GM12801 (cell line): ENCODE measurements around the gene GNPTAB.

Experiments
- TF ChIP-seq, protein P1 (sequence below): IDR thresholded peaks from one replicate; pipeline ENCODE4 v1.5.1; 2011; ENCODE audit warnings: control low read depth; ENCODE audit not compliant: insufficient read length; ENCODE audit errors: extremely low read depth

GNPTAB gene

DNA sequence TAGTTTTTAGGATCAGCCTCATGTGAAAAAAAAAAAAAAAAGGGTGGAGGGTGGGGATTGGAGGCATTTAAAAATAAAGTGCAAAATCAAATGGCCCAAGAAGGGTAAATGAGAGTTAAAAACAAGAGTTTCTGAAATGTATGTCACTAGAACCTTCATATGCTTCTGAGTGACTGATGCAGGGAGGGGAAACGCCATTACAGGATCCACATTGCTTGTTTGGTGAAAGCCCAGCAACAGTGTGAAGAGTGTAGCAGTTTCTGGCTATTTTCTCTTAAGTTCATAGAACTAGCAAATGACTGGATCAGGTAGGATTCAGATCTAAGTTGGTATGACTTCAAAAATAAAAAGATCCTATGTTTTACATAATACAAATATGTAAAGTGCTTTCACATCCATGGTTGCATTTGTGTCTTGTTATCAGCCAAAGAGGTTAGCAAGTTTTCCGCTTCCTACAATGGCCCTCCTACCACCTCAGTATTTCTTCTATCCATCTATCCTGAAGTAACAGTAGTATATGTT, 130.4 kb downstream of the GNPTAB start:
- TF ChIP-seq, protein P1, sequence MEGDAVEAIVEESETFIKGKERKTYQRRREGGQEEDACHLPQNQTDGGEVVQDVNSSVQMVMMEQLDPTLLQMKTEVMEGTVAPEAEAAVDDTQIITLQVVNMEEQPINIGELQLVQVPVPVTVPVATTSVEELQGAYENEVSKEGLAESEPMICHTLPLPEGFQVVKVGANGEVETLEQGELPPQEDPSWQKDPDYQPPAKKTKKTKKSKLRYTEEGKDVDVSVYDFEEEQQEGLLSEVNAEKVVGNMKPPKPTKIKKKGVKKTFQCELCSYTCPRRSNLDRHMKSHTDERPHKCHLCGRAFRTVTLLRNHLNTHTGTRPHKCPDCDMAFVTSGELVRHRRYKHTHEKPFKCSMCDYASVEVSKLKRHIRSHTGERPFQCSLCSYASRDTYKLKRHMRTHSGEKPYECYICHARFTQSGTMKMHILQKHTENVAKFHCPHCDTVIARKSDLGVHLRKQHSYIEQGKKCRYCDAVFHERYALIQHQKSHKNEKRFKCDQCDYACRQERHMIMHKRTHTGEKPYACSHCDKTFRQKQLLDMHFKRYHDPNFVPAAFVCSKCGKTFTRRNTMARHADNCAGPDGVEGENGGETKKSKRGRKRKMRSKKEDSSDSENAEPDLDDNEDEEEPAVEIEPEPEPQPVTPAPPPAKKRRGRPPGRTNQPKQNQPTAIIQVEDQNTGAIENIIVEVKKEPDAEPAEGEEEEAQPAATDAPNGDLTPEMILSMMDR, result no peak

DNA sequence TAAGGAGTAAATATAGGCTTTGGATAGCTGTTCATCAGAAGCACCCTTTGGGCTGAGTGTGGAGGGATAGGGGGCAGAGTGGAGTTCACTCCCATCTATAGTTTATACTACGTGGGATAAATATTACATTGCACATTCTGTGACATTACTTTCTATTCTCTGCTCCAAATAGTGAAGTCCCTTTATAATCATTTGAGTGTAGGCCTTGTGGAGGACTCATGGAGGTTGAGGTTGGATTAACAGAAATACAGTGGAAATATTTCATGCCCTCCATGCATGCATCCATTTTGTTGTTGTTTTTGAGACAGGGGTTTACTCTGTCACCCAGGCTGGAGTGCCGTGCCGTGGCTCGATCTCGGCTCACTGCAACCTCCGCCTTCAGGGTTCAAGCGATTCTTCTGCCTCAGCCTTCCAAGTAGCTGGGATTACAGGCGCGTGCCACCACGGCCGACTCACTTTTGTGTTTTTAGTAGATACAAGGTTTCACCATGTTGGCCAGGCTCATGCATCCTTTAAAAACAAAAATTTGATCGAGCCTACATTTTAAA, 131.9 kb downstream of the GNPTAB start:
- TF ChIP-seq, protein P1, result no peak

DNA sequence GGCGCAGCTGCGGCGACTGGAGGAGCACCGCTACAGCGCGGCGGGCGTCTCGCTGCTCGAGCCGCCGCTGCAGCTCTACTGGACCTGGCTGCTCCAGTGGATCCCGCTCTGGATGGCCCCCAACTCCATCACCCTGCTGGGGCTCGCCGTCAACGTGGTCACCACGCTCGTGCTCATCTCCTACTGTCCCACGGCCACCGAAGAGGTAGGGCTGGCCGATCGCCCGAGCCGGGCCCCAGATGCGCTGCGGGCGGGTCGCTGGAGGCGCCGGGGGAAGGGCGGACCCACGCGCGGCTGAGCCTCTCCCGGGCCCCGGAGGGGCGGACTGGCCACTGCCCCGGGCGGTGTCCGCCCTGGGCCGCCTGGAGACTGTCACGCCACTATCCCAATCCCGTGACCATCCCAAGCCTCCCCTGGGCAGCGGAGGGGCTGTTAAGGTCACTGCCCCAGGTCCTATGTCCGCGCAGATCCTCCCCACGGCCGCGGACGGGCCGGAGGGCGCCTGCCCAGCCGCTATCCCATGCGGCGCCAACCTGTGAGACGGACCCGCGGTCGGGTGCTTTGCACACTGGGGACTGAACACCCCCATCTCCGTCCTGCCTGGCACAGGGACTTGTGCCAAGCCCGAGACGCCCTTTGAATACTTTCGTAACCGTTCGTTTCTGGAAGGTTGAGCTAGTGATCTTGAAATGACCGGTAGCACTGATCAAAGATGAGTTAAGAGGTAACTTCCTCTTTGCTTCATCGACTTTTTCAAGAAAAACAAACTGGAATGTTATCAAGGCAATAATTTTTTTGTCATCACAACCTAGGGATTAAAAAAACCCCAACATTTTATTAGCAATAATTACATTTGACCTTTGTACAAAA, 132.6 kb downstream of the GNPTAB start:
- TF ChIP-seq, protein P1, result no peak

DNA sequence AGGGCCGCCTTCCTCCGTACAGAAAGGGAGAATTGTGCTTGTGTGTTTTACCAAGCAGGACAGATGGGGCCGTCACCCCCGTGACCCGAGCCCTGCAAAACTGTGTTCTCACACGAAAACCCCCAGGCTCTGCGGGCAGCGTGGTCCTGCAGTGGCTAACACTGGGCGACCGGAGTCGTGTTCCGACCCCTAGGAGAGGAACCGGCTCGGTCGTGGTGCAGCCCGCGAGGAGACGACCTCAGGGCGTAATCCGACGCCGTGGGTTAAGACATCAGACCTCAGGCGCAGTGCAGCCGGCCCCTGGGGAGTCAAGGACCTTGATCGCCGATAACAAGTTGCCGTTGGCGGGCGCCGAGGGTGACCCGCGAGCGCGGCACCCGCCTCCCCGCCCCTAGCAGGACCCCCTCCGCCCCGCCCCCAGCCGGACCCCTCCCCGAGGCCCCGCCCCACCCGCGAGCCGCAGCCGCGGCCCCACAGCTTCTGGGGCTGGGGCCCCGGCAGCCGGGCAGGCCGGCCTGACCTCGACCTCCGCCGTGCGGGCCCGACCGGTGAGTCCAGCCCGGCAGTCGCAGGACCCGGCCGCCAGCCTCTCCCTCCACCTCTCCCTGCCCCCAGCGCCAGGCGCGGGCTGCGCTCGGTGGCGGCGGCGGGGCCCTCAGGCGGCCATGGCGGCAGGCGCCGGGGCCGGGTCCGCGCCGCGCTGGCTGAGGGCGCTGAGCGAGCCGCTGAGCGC, 133.4 kb downstream of the GNPTAB start, which contains the start of gene CHPT1:
TSS of gene CHPT1 (plus strand) at position 444 of the 733 bp plus-strand sequence. CDS start at position 666, 222 bp downstream.
- TF ChIP-seq, protein P1, result no peak

DNA sequence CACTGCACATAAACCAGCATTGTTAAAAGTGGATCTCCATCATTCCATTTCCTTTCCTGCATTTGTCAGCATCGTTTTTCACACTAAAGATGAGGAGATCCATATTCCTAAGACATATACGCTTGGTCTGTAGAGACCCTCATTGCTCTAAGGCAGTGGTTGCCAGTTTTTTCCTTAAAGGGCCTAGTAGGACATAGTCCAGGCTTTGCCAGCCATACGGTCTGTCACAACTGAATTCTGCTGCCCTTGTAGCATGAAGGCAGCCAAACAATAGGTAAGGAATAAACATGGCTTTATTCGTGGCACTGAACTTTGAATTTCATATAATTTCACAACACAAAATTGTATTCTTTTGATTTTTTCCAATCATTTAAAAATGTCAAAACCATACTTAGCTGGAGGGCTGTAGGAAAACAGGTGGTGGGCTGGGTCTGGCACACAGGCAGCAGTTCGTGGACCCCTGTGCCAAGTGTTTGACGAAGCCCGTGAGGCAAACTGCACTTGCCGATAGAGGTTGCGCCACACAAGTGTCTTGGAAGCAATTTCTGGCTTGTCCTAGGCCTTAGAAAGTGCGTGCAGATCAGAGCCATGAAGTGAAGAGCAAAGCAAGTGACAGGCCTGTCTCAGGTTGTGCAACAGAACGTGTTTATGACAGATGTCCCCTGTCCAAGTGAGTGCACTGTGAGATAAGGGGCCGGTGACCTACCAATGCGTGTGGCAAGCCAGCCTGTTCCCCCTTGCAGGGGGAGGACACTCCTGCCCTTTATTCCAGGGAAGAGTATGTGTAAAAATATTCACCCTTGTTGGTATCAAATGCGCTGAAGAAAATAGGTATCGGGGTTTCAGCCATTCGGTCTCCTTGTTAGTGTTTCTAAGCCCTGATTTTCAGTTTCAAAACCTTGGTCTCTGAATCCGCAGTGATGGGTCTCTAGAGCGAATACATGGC, 134.2 kb downstream of the GNPTAB start:
- TF ChIP-seq, protein P1, result no peak

DNA sequence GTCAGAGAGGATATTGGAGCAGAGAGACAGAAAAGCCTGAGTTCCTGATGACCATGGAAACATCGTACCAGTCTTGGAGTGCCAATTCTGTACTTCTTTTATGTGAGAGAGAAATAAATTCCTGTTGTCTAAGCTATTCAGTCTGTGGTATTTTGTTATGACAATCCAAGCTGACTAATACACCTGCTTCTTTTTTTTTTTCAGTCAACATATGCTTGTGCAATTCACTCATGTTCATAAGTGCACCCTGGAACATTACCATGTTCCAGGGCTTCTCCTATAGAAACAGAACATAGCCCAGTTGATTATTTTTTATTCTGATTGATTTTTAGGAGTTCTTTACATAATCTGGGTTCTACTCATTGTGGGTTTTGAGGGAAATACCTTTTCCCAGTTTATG, 135.1 kb downstream of the GNPTAB start:
- TF ChIP-seq, protein P1, result no peak
